ENCODE measurements around the gene RPL35.

Gene RPL35

GRCh38 chr9:124879226-124879625 is 17.5 kb upstream of the RPL35 start:
- no peak for DNase-seq

GRCh38 chr9:124878518-124878917 is 16.8 kb upstream of the RPL35 start:
- DNase-seq: no peak

DNA sequence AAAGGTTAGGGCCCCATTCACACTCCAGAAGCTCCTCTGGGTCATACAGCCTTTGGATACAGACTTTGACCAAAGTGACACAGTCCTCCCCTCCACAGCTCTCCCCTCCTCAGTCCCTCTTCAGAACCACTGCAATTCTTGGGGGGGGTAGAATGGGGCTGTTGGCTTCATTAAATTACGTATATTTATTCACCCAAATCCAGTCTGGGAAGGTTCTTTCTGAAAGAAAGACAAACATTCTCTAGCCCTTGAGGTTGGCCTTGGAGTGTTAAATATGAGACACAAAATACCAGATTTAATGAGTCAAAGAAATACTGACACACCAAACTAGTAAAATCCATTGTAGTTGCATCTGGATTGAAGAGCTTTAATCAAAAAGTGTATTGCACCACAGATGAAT is 16.3 kb upstream of the RPL35 start:
- no peak for DNase-seq

DNA sequence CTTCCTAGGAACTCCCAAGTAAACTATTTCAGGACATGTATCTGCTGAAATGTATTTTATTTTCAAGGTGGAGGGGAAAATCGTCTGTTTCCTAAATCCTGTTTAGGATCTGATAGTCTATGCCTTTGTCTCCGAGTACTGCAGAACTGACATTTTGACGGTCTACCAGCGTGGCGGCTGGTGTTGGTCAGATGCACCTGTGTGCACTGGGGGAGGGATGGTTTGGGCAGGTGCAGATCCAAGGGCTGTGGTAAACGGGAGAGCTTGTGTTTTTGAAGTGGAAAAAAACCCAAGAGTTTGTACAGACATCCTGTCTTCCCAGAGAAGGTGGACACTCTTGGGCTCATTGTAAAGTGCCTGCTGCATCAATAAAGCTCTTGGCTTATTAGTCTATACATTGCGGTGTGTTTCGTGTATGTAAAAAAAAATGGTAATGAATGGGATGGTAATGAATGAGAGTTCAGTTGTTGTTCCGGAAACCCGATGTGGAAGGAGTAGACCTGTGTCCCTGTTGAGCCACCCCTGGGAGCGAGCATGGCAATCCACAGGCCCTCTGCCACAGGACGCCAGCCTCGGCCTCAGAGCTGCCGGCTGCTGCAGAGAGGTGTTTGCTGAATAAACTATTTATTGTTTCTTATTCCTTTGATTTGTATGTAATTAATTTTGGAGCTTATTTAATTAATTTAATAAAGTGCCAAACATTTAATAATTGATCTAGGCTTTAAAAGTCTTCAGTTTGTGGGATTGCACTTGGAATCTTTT is 15.4 kb upstream of the RPL35 start:
- no peak for DNase-seq

GRCh38 chr9:124875501-124875900 is 13.7 kb upstream of the RPL35 start:
- no peak for DNase-seq

DNA sequence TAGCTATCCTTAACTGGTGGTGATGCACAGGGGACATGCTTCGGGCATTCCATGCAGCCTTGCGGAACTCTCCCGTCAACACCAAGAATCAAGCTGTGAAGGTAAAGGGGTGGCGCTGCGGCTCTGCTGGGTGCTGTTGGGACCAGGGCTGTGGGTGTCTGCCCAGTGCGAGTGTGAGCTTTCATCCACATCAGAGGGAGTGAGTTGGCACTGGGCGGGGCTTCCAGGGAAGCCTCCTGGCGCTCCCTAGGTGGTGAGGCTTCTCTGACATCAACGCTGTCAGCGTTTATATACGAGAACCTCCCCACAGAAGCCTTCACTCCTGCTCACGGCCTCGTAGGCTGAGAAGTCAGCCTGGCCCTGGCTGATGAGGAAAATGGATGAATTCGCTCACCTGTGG is 11.9 kb upstream of the RPL35 start:
- no peak for DNase-seq

GRCh38 chr9:124871156-124871561 is 9.4 kb upstream of the RPL35 start:
- no peak for DNase-seq

DNA sequence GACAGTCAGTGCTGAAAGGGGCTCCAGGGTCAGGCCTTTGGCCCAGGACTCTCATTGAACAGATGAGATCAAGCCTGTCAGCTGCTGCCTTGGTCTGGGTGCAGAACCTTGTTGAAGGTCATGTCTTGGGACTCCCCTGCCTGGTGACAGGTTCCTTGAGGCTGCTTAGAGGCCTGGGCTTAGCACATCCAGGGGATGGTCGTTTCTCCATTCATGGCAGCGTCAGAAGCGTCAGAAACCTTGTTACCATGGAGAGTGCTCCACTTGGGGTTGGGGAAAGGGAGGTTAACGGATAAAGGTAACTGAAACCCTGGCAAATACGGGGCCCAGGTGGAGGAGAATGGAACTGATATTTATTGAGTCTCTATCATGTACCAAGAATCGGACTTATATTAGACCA is 9.0 kb upstream of the RPL35 start:
- no peak for DNase-seq

DNA sequence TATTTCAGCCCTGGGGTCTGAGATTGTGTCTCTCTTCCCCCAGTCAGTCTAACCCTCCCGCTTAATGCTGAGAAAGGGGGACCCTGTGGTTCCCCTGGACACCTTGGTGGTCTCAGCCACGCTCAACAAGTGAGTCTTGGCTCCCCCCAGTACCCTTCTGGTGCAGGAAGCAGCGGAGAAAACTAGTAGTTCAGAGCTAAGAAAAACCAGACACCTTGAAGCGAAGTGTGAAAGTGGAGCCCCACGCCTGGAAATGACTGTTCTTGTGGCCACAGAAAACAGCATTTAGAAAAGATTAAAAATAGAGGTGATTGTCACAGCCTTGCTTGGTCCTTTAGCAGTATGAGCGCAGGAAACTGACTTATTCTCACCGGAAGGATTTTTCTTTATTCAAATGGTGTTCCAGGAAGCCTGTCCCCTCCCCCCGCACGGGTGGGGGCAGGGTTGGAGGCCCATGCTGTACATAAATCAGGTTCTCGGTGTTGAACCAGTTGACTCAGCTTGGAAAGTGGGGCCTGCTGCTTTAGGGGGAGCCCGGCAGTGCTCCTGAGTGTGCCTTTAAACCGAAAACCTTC is 8.3 kb upstream of the RPL35 start:
- DNase-seq: peak; percentile 29

GRCh38 chr9:124869466-124869985 is 7.8 kb upstream of the RPL35 start:
- DNase-seq: no peak

- DNase-seq: peak; percentile 92
Observed at GRCh38 chr9:124868511-124869465, 7.0 kb upstream of the RPL35 start.

DNA sequence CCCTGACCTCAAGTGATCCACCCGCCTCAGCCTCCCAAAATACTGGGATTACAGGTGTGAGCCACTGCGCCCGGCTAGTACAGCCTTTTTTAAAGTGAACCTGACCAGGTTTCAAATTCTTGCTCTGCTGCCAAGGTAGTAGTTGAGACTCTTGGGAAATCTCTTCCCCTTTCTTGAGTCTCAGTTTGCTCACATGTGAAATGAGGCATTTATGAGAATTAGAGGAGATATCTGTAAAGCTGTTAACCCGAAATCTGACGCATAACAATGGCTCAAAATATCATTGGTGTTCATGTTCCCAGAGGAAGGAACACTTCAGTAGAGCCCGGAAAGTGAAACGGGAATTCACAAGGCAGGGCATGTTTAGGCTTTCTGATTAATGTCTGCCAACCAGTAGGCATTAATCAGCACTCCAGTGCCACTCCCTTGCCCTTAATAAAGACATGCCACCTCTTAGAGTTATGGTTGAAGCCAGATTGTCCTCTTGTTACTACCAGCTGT is 1.7 kb upstream of the RPL35 start:
- no peak for DNase-seq

- DNase-seq: no peak
Observed at GRCh38 chr9:124860582-124861341, 995 bp downstream of the RPL35 start.

GRCh38 chr9:124859803-124860581 is 1.8 kb downstream of the RPL35 start:
- no peak for DNase-seq

- DNase-seq: no peak
Observed at GRCh38 chr9:124858330-124859046, 3.3 kb downstream of the RPL35 start.

GRCh38 chr9:124857533-124858162 is 4.1 kb downstream of the RPL35 start:
- DNase-seq: no peak

DNA sequence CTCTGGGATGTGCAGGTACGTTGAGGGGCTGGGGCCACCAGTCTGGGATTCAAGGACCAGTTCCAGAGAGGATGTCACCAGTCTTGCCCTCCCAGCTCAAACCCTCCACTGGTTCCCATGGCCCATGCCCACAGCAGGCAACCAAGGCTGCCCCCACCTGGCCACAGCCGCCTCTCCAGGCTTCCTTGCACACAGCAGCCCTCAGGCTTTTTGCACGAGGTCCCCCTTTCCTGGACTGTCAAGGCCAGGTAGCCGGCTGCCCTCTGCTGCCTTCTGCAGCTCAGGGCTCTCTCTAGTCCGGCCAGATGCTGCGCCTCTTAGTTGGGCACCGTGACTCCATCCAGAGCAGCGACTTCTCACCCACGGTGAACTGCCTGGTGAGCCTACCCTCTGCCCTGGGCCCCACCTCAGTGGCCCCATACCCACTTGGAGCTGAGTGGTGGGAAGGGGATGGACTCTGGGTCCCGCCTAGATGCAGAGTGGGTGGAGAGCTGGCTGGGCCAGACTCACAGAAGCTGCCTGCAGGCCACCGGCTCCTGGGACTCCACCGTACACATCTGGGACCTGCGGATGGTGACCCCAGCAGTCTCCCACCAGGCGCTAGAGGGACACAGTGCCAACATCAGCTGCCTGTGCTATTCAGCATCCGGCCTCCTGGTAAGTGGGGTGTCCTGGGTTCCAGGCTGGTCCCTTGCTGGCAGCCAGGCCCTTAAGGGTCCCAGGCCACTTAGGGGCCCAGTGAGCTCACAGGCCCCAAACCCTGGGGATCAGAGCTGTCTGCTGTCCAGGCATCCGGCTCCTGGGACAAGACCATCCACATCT is 5.6 kb downstream of the RPL35 start:
- no peak for DNase-seq

- DNase-seq: no peak
Observed at GRCh38 chr9:124855566-124855943, 6.2 kb downstream of the RPL35 start.

- DNase-seq: no peak
Observed at GRCh38 chr9:124854822-124855221, 6.9 kb downstream of the RPL35 start.

Measured in right kidney (tissue), 1 donor.